ENCODE results near the gene TMEM163.
A peak's percentile ranks its signal among the peaks of the same experiment; 100 is the strongest.

The TMEM163 gene

DNA sequence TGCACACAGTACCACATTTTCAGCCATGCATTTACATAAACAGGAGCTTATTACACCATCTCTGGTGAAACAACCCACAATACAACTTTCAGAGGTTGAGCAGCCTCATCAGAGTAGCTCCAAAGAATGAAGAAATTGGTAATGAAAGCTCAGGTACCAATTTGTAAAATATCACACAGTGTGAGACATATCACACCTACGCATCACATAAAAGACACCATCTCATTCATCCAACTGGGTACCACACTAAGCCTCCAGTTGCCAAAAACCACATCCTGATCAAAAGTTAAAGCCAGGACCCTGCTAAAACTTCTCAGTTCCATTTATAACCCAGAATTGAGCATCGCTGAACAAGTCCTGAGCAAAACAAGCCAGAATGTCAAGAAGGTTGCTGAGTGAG, 4.6 kb downstream of the TMEM163 start:
- Histone ChIP-seq H3K9me3 (ENCODE audit: control insufficient read depth, insufficient read depth, low read depth, low read length) (no peaks in the 10 kb centered on the region), H3K36me3 (ENCODE audit: control insufficient read depth in 2 of 2, insufficient read depth in 1 of 2, low read length in 2 of 2) (no peaks in the 10 kb centered on the region), H3K4me3 (ENCODE audit: low read depth, low read length) (no peak overlapping the region), H3K27ac (ENCODE audit: extremely low read depth, low read depth, low read length) (no peak overlapping the region), H3K4me1 (ENCODE audit: control insufficient read depth, insufficient read depth, low read length) (peaks cover 13% of the 10 kb centered on the region)
- CTCF ChIA-PET = interaction anchor here (0.6 to 1.5 kb wide), 3 partner anchors 11 to 263 kb away, joined by 3 to 4 read pairs (median 4); no protein-coding TSS in a partner anchor
- POLR2A ChIA-PET = no interaction called here
- TF ChIP-seq RBAK (tag by site-specific recombination; IDR thresholded peaks at IDR 0.05) = no peak

DNA sequence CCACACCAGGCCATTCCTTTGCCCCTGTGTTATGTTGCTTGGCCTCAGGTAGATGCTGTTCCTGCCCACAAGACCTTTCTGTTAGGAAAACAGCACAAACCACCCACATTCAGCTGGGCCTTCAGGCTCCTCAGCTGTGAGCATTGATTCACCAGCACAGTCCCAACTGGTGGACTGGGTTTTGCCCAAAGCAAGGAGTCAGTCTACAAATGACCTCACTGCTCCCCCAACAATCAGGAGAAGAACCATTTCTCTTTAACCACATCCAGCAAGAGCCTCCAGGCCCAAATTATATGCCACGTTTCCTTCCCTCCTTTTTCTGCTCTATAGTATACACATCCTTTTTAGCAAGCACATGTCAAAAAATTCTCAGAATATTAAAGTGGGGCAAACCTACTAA, 5.2 kb downstream of the TMEM163 start:
- peaks cover 13% of the 10 kb centered on the region for H3K4me1 ChIP-seq (ENCODE audit: control insufficient read depth, insufficient read depth, low read length)
- H3K4me3 ChIP-seq (ENCODE audit: low read depth, low read length) = no peak overlapping the region
- ChIA-PET POLR2A (no interaction called here), CTCF (interaction anchor here (0.8 to 1.5 kb wide), 2 partner anchors 10 to 11 kb away, joined by 3 to 4 read pairs; no protein-coding TSS in a partner anchor)
- no peak overlapping the region for H3K27ac ChIP-seq (ENCODE audit: extremely low read depth, low read depth, low read length)
- H3K36me3 ChIP-seq (ENCODE audit: control insufficient read depth in 2 of 2, insufficient read depth in 1 of 2, low read length in 2 of 2) = no peaks in the 10 kb centered on the region
- TF ChIP-seq ZFHX2 (tag by site-specific recombination; conservative IDR thresholded peaks at IDR 0.05) (0 out of 2 replicates have a peak, but pooled peaks have one; percentile 10), ZNF146 (tag by site-specific recombination; IDR thresholded peaks at IDR 0.05) (no peak), ZNF626 (tag by site-specific recombination; IDR thresholded peaks at IDR 0.05) (no peak)
- H3K9me3 ChIP-seq (ENCODE audit: control insufficient read depth, insufficient read depth, low read depth, low read length) = no peaks in the 10 kb centered on the region

GRCh38 chr2:134713176-134713575, 5.6 kb downstream of the TMEM163 start:
- H3K36me3 ChIP-seq (ENCODE audit: control insufficient read depth in 2 of 2, insufficient read depth in 1 of 2, low read length in 2 of 2) = no peaks in the 10 kb centered on the region
- no peak overlapping the region for H3K27ac ChIP-seq (ENCODE audit: extremely low read depth, low read depth, low read length)
- H3K4me1 ChIP-seq (ENCODE audit: control insufficient read depth, insufficient read depth, low read length) = peaks cover 13% of the 10 kb centered on the region
- H3K4me3 ChIP-seq (ENCODE audit: low read depth, low read length) = no peak overlapping the region
- ChIA-PET CTCF (interaction anchor here (0.5 to 0.8 kb wide), 2 partner anchors 10 to 37 kb away, joined by 3 to 4 read pairs; no protein-coding TSS in a partner anchor), POLR2A (no interaction called here)
- no peaks in the 10 kb centered on the region for H3K9me3 ChIP-seq (ENCODE audit: control insufficient read depth, insufficient read depth, low read depth, low read length)
- TF ChIP-seq ZNF510 (tag by site-specific recombination; IDR thresholded peaks at IDR 0.05; ENCODE audit: insufficient replicate concordance) = no peak
- TF ChIP-seq ZNF366 (tag by site-specific recombination; conservative IDR thresholded peaks at IDR 0.05) = no peak
- TF ChIP-seq ZBTB17 (tag by site-specific recombination; IDR thresholded peaks at IDR 0.05) = no peak
- TF ChIP-seq, protein P1, sequence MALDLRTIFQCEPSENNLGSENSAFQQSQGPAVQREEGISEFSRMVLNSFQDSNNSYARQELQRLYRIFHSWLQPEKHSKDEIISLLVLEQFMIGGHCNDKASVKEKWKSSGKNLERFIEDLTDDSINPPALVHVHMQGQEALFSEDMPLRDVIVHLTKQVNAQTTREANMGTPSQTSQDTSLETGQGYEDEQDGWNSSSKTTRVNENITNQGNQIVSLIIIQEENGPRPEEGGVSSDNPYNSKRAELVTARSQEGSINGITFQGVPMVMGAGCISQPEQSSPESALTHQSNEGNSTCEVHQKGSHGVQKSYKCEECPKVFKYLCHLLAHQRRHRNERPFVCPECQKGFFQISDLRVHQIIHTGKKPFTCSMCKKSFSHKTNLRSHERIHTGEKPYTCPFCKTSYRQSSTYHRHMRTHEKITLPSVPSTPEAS (tag by site-specific recombination; IDR thresholded peaks at IDR 0.05) = no peak
- TF ChIP-seq ZNF555 (tag by site-specific recombination; conservative IDR thresholded peaks at IDR 0.05) = no peak
- no peak for TF ChIP-seq ZNF664 (tag by site-specific recombination; IDR thresholded peaks at IDR 0.05)
- no peak for TF ChIP-seq ZNF777 (tag by site-specific recombination; IDR thresholded peaks at IDR 0.05; ENCODE audit: borderline replicate concordance)
- TF ChIP-seq ZFP41 (tag by site-specific recombination; IDR thresholded peaks at IDR 0.05; ENCODE audit: borderline replicate concordance) = no peak
- TF ChIP-seq HOXC10 (CRISPR knock-in tag; IDR thresholded peaks at IDR 0.05) = no peak

DNA sequence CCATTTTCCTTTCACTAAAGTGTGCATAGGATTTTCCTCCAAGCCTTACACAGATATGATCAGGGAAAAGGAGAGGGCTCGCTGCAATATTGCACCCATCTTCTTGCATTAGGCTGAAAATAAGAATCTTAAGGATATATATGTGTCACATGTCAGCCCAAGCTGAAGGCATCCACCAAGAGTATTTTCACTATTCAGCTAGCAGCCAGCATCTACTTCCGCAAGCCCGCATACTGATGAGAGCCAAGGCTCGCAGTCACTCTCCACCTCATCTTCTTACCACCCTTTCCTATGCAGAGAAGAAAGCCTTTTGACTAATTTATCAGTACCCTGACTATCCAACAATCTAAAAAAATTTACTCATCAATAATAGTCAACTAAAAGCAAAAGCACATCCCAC, 6.1 kb downstream of the TMEM163 start:
- H3K27ac ChIP-seq (ENCODE audit: extremely low read depth, low read depth, low read length) = no peak overlapping the region
- ChIA-PET POLR2A (no interaction called here), CTCF (interaction anchor here (0.5 to 0.8 kb wide), 2 partner anchors 9 to 37 kb away, joined by 3 to 4 read pairs; no protein-coding TSS in a partner anchor)
- H3K4me3 ChIP-seq (ENCODE audit: low read depth, low read length) = no peak overlapping the region
- no peaks in the 10 kb centered on the region for H3K9me3 ChIP-seq (ENCODE audit: control insufficient read depth, insufficient read depth, low read depth, low read length)
- no peaks in the 10 kb centered on the region for H3K36me3 ChIP-seq (ENCODE audit: control insufficient read depth in 2 of 2, insufficient read depth in 1 of 2, low read length in 2 of 2)
- peaks cover 13% of the 10 kb centered on the region for H3K4me1 ChIP-seq (ENCODE audit: control insufficient read depth, insufficient read depth, low read length)
- no peak for TF ChIP-seq GLI4 (tag by site-specific recombination; IDR thresholded peaks at IDR 0.05)
- TF ChIP-seq, protein P2, sequence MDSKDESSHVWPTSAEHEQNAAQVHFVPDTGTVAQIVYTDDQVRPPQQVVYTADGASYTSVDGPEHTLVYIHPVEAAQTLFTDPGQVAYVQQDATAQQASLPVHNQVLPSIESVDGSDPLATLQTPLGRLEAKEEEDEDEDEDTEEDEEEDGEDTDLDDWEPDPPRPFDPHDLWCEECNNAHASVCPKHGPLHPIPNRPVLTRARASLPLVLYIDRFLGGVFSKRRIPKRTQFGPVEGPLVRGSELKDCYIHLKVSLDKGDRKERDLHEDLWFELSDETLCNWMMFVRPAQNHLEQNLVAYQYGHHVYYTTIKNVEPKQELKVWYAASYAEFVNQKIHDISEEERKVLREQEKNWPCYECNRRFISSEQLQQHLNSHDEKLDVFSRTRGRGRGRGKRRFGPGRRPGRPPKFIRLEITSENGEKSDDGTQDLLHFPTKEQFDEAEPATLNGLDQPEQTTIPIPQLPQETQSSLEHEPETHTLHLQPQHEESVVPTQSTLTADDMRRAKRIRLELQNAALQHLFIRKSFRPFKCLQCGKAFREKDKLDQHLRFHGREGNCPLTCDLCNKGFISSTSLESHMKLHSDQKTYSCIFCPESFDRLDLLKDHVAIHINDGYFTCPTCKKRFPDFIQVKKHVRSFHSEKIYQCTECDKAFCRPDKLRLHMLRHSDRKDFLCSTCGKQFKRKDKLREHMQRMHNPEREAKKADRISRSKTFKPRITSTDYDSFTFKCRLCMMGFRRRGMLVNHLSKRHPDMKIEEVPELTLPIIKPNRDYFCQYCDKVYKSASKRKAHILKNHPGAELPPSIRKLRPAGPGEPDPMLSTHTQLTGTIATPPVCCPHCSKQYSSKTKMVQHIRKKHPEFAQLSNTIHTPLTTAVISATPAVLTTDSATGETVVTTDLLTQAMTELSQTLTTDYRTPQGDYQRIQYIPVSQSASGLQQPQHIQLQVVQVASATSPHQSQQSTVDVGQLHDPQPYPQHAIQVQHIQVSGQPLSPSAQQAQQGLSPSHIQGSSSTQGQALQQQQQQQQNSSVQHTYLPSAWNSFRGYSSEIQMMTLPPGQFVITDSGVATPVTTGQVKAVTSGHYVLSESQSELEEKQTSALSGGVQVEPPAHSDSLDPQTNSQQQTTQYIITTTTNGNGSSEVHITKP (tag by site-specific recombination; IDR thresholded peaks at IDR 0.05) = no peak
- no peak for TF ChIP-seq REPIN1 (tag by site-specific recombination; IDR thresholded peaks at IDR 0.05; ENCODE audit: low read depth)
- TF ChIP-seq MEIS1 (CRISPR knock-in tag; IDR thresholded peaks at IDR 0.05; ENCODE audit: borderline replicate concordance) = no peak
- TF ChIP-seq GLIS2 (tag by site-specific recombination; IDR thresholded peaks at IDR 0.05) = no peak
- TF ChIP-seq ZNF654 (tag by site-specific recombination; IDR thresholded peaks at IDR 0.05; ENCODE audit: low read depth) = no peak
- TF ChIP-seq WT1 (tag by site-specific recombination; IDR thresholded peaks at IDR 0.05) = no peak
- no peak for TF ChIP-seq ZNF394 (tag by site-specific recombination; IDR thresholded peaks at IDR 0.05; ENCODE audit: borderline replicate concordance)
- no peak for TF ChIP-seq ZNF560 (tag by site-specific recombination; IDR thresholded peaks at IDR 0.05; ENCODE audit: borderline replicate concordance)
- TF ChIP-seq ZNF37A (tag by site-specific recombination; IDR thresholded peaks at IDR 0.05) = no peak
- TF ChIP-seq, protein P3, sequence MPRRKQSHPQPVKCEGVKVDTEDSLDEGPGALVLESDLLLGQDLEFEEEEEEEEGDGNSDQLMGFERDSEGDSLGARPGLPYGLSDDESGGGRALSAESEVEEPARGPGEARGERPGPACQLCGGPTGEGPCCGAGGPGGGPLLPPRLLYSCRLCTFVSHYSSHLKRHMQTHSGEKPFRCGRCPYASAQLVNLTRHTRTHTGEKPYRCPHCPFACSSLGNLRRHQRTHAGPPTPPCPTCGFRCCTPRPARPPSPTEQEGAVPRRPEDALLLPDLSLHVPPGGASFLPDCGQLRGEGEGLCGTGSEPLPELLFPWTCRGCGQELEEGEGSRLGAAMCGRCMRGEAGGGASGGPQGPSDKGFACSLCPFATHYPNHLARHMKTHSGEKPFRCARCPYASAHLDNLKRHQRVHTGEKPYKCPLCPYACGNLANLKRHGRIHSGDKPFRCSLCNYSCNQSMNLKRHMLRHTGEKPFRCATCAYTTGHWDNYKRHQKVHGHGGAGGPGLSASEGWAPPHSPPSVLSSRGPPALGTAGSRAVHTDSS (tag by site-specific recombination; IDR thresholded peaks at IDR 0.05) = no peak
